ENCODE measurements around the gene CHADL.
A peak's percentile ranks its signal among the peaks of the same experiment; 100 is the strongest.

The CHADL gene

GRCh38 chr22:41231369-41231768, 9.4 kb downstream of the CHADL start:
- DNase-seq (ENCODE audit: low read depth in 1 of 2, low spot score in 1 of 2): no peak

GRCh38 chr22:41230401-41230785, 10.3 kb downstream of the CHADL start:
- DNase-seq (ENCODE audit: low read depth in 1 of 2, low spot score in 1 of 2): no peak

GRCh38 chr22:41229730-41230400, 10.9 kb downstream of the CHADL start:
- no peak for DNase-seq (ENCODE audit: low read depth in 1 of 2, low spot score in 1 of 2)

GRCh38 chr22:41229215-41229614, 11.5 kb downstream of the CHADL start:
- no peak for DNase-seq (ENCODE audit: low read depth in 1 of 2, low spot score in 1 of 2)

- DNase-seq (ENCODE audit: low read depth in 1 of 2, low spot score in 1 of 2): no peak
Observed at GRCh38 chr22:41226723-41227655, 13.7 kb downstream of the CHADL start.

GRCh38 chr22:41223535-41223934, 17.2 kb downstream of the CHADL start:
- no peak for DNase-seq (ENCODE audit: low read depth in 1 of 2, low spot score in 1 of 2)

GRCh38 chr22:41222846-41223507, 17.8 kb downstream of the CHADL start:
- no peak for DNase-seq (ENCODE audit: low read depth in 1 of 2, low spot score in 1 of 2)

GRCh38 chr22:41217553-41218157, 23.1 kb downstream of the CHADL start:
- no peak for DNase-seq (ENCODE audit: low read depth in 1 of 2, low spot score in 1 of 2)

- no peak for DNase-seq (ENCODE audit: low read depth in 1 of 2, low spot score in 1 of 2)
Observed at GRCh38 chr22:41216984-41217383, 23.7 kb downstream of the CHADL start.

- no peak for DNase-seq (ENCODE audit: low read depth in 1 of 2, low spot score in 1 of 2)
Observed at GRCh38 chr22:41215926-41216325, 24.8 kb downstream of the CHADL start.

- DNase-seq (ENCODE audit: low read depth in 1 of 2, low spot score in 1 of 2): no peak
Observed at GRCh38 chr22:41215409-41215808, 25.3 kb downstream of the CHADL start.

- no peak for DNase-seq (ENCODE audit: low read depth in 1 of 2, low spot score in 1 of 2)
Observed at GRCh38 chr22:41206719-41207118, 34.0 kb downstream of the CHADL start.

- DNase-seq (ENCODE audit: low read depth in 1 of 2, low spot score in 1 of 2): peak; percentile 95 to 99
Observed at GRCh38 chr22:41204992-41205900, 35.5 kb downstream of the CHADL start, which contains the start of gene L3MBTL2. L3MBTL2 (plus strand) TSS chr22:41205312; CDS start chr22:41205363, 51 bp downstream.

GRCh38 chr22:41204066-41204465, 36.7 kb downstream of the CHADL start:
- no peak for DNase-seq (ENCODE audit: low read depth in 1 of 2, low spot score in 1 of 2)

- DNase-seq (ENCODE audit: low read depth in 1 of 2, low spot score in 1 of 2): no peak
Observed at GRCh38 chr22:41203118-41203517, 37.6 kb downstream of the CHADL start.

- no peak for DNase-seq (ENCODE audit: low read depth in 1 of 2, low spot score in 1 of 2)
Observed at GRCh38 chr22:41201141-41201540, 39.6 kb downstream of the CHADL start.

- DNase-seq (ENCODE audit: low read depth in 1 of 2, low spot score in 1 of 2): peak in 1 of 2 donors; percentile 40
Observed at GRCh38 chr22:41198027-41198580, 42.6 kb downstream of the CHADL start.

GRCh38 chr22:41197038-41197972, 43.4 kb downstream of the CHADL start:
- peak; percentile 66 to 67 for DNase-seq (ENCODE audit: low read depth in 1 of 2, low spot score in 1 of 2)

- DNase-seq (ENCODE audit: low read depth in 1 of 2, low spot score in 1 of 2): no peak
Observed at GRCh38 chr22:41193829-41194228, 46.9 kb downstream of the CHADL start.
